Smooth muscle cell (in vitro differentiated cells): Measurements from ENCODE around the gene CCZ1B. TPM values are rescaled to one million over a fixed set of nuclear protein-coding genes. Genes with fewer than 3 reads are reported as not detected.
"Not testable (repeated sequence)": the region's sequence is repeated elsewhere in the genome, so short reads cannot be mapped to it uniquely, and the experiment has no call there.

Source experiments
- DNase-seq: peaks from one replicate; lab custom pipeline; 2025; ENCODE audit not compliant: unreplicated experiment; lab: John Stamatoyannopoulos, UW
- H2AFZ ChIP-seq: fragments of 200-600 bp; sonication (generic); 2 replicates; pipeline ENCODE4 v1.6.0; 2016; ENCODE audit warnings: antibody characterized with exemption, low read depth, mild to moderate bottlenecking
- H3F3A ChIP-seq: fragments of 200-600 bp; sonication (generic); 2 replicates; pipeline ENCODE4 v1.6.0; 2017; ENCODE audit warnings: antibody characterized with exemption, low read depth
- H3K27ac ChIP-seq: fragments of 200-600 bp; sonication (generic); 2 replicates; pipeline ENCODE4 v1.5.1; 2016; ENCODE audit warnings: low read depth, mild to moderate bottlenecking
- H3K27me3 ChIP-seq: fragments of 200-600 bp; sonication (generic); 2 replicates; pipeline ENCODE4 v1.6.1; 2016; ENCODE audit warnings: low read depth, mild to moderate bottlenecking
- H3K36me3 ChIP-seq: fragments of 200-600 bp; sonication (generic); 2 replicates; pipeline ENCODE4 v1.5.1; 2016; ENCODE audit warnings: low read depth
- H3K4me1 ChIP-seq: fragments of 200-600 bp; sonication (generic); 2 replicates; pipeline ENCODE4 v1.5.1; 2016; ENCODE audit warnings: low read depth
- H3K4me2 ChIP-seq: fragments of 200-600 bp; sonication (generic); 2 replicates; pipeline ENCODE4 v1.6.0; 2016; ENCODE audit warnings: mild to moderate bottlenecking
- H3K4me3 ChIP-seq: fragments of 200-600 bp; sonication (generic); 2 replicates; pipeline ENCODE4 v1.5.1; 2016; ENCODE audit warnings: mild to moderate bottlenecking
- H3K79me2 ChIP-seq: fragments of 200-600 bp; sonication (generic); 2 replicates; pipeline ENCODE4 v1.6.0; 2016; ENCODE audit warnings: low read depth, mild to moderate bottlenecking
- H3K9ac ChIP-seq: fragments of 200-600 bp; sonication (generic); 2 replicates; pipeline ENCODE4 v1.6.0; 2016; ENCODE audit warnings: low read depth
- H3K9me3 ChIP-seq: fragments of 200-600 bp; sonication (generic); replicated peaks from 2 replicates; pipeline ENCODE4 v1.5.1; 2016; ENCODE audit warnings: low read depth
- H4K20me1 ChIP-seq: fragments of 200-600 bp; sonication (generic); 2 replicates; pipeline ENCODE4 v1.6.0; 2016; ENCODE audit warnings: low read depth
- WGBS: methylation state at CpG from one replicate; pipeline ENCODE4 v1.1.7; 2016; ENCODE audit warnings: low lambda C conversion rate; 5-methylcytosine and 5-hydroxymethylcytosine counted together
- polyA plus RNA-seq: library from polyadenylated mRNA; unstranded; fragments of >200 nt; fragmentation: Nextera tagmentation; extraction: Ambion mirVana; gene quantifications from 2 replicates; pipeline ENCODE4 v1.2.1, GENCODE V29; 2016
- total RNA-seq: library from RNA; depleted of rRNA; stranded (reverse); fragments of >200 nt; gene quantifications from 2 replicates; pipeline ENCODE4 v1.2.3, GENCODE V29; 2014

The CCZ1B gene
- total and polyA plus RNA-seq, 2 experiments from 2014 or later, result 32.0 to 36.9 TPM

DNA sequence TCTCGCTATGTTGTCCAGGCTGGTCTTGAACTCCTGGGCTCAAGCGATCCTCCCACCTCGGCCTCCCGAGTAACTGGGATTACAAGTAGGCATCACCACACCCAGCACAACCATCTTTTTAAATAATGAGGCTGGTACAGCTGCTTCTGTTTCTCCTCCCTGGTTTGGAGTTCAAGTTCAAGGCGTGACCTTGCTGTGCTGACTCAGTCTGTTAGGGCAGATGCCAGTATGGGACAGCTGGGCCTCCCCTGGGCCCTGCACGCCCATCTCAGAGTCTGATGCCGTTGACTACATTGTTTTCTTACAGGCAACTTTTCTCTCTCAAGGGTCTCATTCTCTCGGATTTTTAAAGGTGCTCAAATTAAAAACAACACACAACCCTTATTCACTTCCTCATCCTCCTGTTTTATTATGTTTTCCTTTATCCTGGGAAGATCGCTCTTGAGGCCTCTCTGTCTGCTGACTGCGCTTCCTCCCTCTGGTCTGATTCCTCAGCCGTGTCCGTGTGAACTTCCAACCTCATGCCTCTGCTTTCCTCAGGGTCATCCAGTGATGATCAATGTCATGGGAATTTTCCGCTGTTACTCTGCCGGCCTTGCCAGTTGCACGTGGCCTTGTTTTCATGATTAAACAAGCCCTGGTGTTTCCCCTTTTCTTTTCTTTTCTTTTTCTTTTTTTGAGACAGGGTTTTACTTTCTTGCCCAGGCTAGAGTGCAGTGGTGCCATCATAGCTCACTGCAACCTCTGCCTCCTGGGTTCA lies 33.8 kb downstream of the CCZ1B start:
- not testable (repeated sequence) for H3K4me1 ChIP-seq, H3F3A ChIP-seq, H3K36me3 ChIP-seq, DNase-seq, H3K27me3 ChIP-seq, H3K9me3 ChIP-seq, H3K4me3 ChIP-seq, H4K20me1 ChIP-seq, H2AFZ ChIP-seq, H3K27ac ChIP-seq, H3K79me2 ChIP-seq, H3K9ac ChIP-seq, H3K4me2 ChIP-seq
- WGBS, result 59% methylated on average over 5 of the region's 15 CpGs

DNA sequence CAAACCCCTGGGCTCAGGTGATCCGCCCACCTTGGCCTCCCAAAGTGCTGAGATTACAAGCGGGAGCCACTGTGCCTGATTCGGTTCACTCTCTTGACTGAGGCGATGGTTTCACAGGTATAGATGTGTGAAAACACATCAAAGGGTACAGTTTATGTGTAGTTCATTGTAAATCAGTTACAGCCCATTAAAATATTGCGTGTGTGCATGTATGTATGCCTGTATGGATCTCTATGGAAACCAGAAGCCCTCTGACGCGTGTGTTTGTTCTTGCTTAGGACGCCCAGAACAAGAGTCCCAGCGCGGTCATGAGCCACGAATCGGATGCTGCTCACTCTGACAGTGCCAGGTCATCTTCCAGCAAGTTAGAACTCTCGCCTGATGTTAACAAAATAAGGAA lies 36.7 kb downstream of the CCZ1B start:
- not testable (repeated sequence) for H3F3A ChIP-seq, H3K4me1 ChIP-seq, H3K27me3 ChIP-seq, H2AFZ ChIP-seq, H4K20me1 ChIP-seq, H3K4me3 ChIP-seq, H3K9me3 ChIP-seq, H3K4me2 ChIP-seq, H3K27ac ChIP-seq, H3K79me2 ChIP-seq, H3K9ac ChIP-seq, DNase-seq, H3K36me3 ChIP-seq
- no CpG with 5 or more reads among the region's 13 CpGs for WGBS

DNA sequence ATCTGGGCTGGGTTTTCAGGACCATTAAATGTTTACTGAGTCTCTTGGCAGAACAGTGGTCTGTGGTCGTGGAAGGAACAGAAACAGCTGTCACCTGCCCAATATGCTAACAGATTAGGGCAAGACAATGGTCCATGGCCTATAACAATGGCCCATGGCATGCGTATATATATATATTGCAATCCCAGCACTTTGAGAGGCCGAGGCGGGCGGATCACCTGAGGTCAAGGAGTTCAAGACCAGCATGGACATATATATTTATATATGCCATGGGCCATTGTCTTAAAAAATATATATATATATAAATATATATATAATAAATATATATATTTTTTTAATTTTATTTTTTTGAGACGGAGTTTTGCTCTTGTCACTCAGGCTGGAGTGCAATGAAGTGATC lies 44.5 kb downstream of the CCZ1B start:
- H4K20me1 ChIP-seq, H3K79me2 ChIP-seq, H3F3A ChIP-seq, DNase-seq, H3K9ac ChIP-seq, H3K4me3 ChIP-seq, H3K27ac ChIP-seq, H3K36me3 ChIP-seq, H3K27me3 ChIP-seq, H2AFZ ChIP-seq, H3K4me1 ChIP-seq, H3K9me3 ChIP-seq, H3K4me2 ChIP-seq: not testable (repeated sequence)
- WGBS, result 84% methylated on average over 5 of the region's 6 CpGs

GRCh38 chr7:6761186-6761585 lies 64.9 kb downstream of the CCZ1B start:
- not testable (repeated sequence) for H4K20me1 ChIP-seq, DNase-seq, H3K9me3 ChIP-seq, H3K79me2 ChIP-seq, H3K4me2 ChIP-seq, H3K27me3 ChIP-seq, H2AFZ ChIP-seq, H3K36me3 ChIP-seq, H3K27ac ChIP-seq, H3K4me3 ChIP-seq, H3K4me1 ChIP-seq, H3F3A ChIP-seq, H3K9ac ChIP-seq
- WGBS, result 96% methylated on average over 4 of the region's 12 CpGs

DNA sequence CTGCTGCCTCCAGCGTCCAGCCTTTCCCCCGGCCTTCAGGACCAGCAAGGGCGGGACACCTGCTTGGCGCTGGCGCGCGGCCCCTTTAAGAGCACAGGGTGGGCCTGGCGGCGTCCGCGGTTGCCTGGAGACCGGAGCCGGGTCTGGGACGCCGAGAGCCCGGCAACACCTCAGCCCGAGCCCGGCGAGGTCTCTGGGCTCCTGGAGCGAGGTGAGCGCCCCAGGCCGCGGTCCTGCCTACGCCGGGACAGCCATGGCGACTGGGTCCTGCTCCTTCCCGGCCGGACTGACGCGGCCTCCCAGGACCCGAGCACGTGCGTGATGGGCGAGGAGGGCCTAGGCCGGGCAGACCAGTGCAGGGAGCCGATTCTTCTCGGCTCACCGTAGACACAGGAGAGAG lies 72.1 kb downstream of the CCZ1B start, which contains the start of gene RSPH10B2:
TSS of gene RSPH10B2 (plus strand) at position 140 of the 400 bp plus-strand sequence. CDS start 3,575 bp downstream, outside the sequence.
- H3K9me3 ChIP-seq, H3K4me2 ChIP-seq, H3K79me2 ChIP-seq, H3K36me3 ChIP-seq, H3F3A ChIP-seq, H3K4me1 ChIP-seq, H4K20me1 ChIP-seq, H2AFZ ChIP-seq, H3K27ac ChIP-seq, H3K9ac ChIP-seq, H3K27me3 ChIP-seq, H3K4me3 ChIP-seq, DNase-seq: not testable (repeated sequence)
- 9% methylated on average over 17 of the region's 38 CpGs for WGBS

DNA sequence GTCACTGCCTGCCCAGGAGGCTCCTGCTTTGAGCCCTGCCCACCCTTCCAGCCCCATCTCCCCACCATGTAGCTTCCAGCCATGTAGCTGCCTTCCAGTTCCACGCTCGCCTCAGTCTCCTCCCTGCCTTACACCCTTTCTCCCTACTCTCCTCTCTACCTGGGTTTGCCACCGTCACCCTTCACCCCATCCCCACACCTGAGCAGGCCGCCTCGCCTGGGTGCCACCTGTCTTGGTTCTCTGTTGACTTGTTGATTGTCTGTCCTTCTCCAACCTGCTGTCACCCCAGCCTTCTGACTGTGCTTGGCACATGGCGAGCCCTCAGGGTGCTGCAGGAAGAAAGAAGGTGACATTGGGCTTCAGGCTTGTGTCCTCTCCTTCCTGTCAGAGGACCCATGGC lies 75.9 kb downstream of the CCZ1B start:
- H3K27ac ChIP-seq, H3K4me3 ChIP-seq, H3K27me3 ChIP-seq, H3F3A ChIP-seq, H4K20me1 ChIP-seq, H3K4me1 ChIP-seq, DNase-seq, H3K4me2 ChIP-seq, H2AFZ ChIP-seq, H3K9me3 ChIP-seq, H3K36me3 ChIP-seq, H3K9ac ChIP-seq, H3K79me2 ChIP-seq: not testable (repeated sequence)
- 98% methylated on average over 6 of the region's 6 CpGs for WGBS

GRCh38 chr7:6749335-6749734 lies 76.7 kb downstream of the CCZ1B start:
- H3K79me2 ChIP-seq, H3K36me3 ChIP-seq, H2AFZ ChIP-seq, H3K9me3 ChIP-seq, H3K27ac ChIP-seq, H3K4me1 ChIP-seq, H3F3A ChIP-seq, H3K9ac ChIP-seq, H3K4me3 ChIP-seq, H3K4me2 ChIP-seq, H4K20me1 ChIP-seq, H3K27me3 ChIP-seq, DNase-seq: not testable (repeated sequence)
- WGBS, result 100% methylated on average over 2 of the region's 12 CpGs
